ENCODE measurements around the gene KRTAP12-4.

DNA sequence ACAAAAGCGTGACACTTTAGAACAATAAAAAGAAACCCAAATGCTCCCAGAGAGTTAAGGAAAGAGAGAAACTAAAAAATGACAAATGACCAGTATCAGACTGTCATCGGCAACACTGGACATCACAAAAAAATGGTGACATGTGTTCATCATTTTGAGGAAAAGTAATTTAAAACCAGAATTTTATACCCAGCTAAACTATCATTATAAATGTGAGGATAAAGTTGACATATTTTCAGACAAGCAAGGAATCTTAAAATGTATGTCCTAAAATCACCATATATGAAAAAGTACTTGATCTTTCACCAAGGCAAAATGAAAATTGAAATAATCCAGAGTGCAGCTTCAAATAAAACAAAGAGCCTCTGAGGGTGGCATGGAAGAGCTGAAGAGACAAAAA is 9.6 kb downstream of the KRTAP12-4 start:
- TF ChIP-seq, protein P1, sequence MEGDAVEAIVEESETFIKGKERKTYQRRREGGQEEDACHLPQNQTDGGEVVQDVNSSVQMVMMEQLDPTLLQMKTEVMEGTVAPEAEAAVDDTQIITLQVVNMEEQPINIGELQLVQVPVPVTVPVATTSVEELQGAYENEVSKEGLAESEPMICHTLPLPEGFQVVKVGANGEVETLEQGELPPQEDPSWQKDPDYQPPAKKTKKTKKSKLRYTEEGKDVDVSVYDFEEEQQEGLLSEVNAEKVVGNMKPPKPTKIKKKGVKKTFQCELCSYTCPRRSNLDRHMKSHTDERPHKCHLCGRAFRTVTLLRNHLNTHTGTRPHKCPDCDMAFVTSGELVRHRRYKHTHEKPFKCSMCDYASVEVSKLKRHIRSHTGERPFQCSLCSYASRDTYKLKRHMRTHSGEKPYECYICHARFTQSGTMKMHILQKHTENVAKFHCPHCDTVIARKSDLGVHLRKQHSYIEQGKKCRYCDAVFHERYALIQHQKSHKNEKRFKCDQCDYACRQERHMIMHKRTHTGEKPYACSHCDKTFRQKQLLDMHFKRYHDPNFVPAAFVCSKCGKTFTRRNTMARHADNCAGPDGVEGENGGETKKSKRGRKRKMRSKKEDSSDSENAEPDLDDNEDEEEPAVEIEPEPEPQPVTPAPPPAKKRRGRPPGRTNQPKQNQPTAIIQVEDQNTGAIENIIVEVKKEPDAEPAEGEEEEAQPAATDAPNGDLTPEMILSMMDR (IDR thresholded peaks at IDR 0.05): no peak
- TF ChIP-seq POLR2AphosphoS5 (IDR thresholded peaks at IDR 0.05; ENCODE audit: low read depth, low read length): no peak
- TF ChIP-seq REST (IDR thresholded peaks at IDR 0.05; ENCODE audit: insufficient read depth in 1 of 2, low read depth in 2 of 2, low read length in 1 of 2): no peak
- TF ChIP-seq SIN3A (IDR thresholded peaks at IDR 0.05; ENCODE audit: borderline replicate concordance, insufficient read depth, low read depth, low read length): no peak
- TF ChIP-seq TCF7L2 (IDR thresholded peaks at IDR 0.05; ENCODE audit: low read depth, low read length): no peak
